HG03103 (cell line): ENCODE results near the gene STARD10.

ENCODE experiments used
- ATAC-seq: cut with Tn5 transposase; IDR thresholded peaks from one replicate; pipeline ENCODE4 v1.9.1; 2021; ENCODE audit warnings: low read depth; ENCODE audit not compliant: unreplicated experiment

Gene STARD10

DNA sequence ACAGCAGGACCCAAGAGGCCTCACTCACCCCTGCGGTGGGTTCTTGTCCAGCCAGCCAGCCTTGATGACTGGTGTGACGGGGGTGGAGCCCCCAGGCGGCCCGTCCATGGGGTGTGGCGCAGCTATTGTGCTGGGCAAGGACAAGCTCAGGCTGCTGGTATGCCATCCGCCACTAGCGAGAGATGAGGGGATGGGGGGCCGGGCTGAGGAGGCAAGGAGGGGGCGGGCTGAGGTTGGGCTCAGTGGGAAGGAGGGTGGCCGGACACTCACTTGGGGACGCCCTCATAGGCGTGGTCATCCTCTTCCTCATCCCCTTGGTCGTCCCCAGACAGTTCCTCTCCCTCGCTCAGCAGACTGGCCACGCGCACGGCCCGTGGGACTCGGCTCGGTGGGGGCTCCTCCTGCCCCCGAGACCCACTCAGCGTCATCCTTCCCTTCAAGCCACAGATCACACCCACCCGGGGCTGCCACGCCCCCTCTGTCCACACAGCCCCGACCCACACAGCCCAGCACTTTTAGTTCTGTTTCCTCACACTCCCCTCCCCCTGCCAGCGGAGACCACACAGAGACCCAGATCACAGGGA lies 81.6 kb downstream of the STARD10 start:
- no peak for ATAC-seq

DNA sequence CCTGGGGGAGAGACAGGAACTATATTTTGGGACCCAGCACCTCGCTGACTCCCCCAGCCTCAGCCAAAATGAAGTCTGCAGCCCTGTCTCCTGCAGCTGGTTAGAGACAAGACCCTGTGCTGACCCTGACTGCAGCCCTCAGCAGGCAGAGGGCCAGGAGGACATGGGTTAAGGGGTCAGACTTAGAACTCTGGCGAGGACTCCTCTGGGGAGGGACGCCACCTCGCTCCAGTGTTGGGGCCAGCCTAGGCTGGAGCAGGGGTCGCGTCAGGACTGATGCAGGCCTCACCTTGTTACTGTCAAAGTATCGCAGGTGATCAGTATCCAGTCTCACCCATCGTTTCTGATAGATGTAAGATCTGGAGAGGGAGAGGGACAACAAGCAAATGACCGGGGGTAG lies 82.7 kb downstream of the STARD10 start:
- no peak for ATAC-seq

DNA sequence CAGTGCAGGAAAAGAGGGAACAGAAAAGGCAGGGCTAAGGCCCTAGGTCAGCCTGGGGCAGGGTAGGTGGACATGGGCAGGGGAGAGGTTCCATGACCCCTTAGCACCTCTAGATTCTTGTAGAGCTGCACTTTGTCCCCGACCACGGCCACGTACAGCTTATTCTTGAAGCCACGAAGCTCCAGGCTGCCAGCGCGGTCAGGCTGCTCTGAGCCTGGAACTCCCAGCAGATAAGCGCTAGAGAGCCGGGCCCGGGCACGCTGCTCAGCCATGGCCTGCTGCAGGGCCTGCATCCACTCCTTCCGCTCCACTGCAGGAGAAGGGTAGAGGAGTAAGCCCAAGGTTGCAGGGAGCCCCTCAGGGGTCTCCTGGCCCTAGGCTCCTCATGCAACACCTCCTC lies 83.6 kb downstream of the STARD10 start:
- no peak for ATAC-seq

DNA sequence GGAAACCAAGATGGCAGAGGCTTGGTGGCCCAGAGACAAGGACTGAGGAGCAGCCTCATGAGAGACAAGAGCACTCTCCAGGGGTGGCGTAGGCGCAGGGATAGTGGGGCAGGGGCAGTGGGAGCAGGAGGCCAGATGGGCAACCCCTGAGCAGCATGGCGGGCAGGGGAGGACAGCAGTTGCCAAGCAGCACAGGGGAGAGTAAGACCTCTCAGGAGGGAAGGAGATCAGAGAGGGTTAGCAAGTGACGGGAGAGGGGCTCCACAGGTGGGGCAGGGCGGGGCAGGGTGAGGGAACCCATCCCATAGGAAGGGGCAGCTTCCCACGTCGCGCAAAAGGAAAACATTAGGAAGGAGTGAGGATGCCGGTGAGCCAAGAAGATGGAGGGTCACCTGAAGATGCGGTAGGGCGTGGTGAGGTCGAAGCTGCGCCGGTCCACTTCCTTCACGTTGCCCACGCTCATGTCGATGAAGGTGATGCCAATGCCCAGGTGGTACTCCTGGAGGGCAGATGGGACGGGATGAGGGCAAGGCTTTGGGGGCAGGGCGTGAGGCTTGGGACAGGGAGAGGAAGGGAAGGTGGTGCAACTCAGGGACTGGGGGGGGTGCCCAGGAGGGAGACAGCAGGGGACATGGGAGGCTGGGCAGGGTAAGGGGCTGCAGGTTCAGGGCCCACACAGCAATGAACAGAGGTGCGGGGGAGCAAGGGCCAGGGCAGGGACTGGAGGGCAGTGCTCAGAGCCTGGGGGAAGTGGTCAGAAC lies 84.2 kb downstream of the STARD10 start:
- ATAC-seq, result no peak

DNA sequence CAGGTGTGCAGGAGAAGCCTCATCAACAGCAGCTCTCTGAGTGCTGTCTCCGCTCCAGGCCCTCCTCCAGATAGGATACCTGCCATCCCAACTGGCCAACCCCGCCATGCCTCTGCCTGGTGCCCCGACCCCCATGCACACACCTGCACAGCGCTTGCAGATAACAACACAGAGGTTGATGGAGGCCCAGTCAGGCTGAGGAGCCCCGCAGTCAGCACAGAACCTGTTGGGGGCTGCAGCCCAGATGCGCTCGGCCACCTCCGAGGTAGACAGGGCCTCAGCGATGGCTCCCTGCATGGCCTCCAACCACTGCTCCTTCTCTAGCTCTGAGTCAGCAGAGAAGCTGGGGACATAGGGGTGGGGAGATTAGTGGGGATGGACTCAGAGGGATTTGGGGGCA lies 86.8 kb downstream of the STARD10 start:
- ATAC-seq, result no peak

DNA sequence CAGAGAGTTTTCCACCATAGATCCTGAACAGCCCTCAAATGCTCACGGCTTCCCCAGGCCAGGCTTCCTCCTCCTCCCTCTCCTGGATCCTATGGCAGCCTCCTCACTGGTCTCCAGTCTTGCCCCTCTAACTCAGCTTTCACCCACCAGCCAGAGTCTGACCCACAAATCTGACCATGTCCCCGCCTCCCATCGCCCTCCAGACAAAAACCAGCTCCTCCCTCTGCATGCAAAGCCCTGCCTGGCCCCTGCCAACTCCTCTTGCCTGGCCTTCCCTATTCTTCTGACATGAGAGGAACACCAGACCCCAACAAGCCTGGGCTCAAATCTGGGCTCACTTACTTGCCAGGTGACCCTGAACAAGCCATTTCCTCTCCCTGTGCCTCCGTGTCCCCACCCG lies 87.3 kb downstream of the STARD10 start:
- no peak for ATAC-seq

DNA sequence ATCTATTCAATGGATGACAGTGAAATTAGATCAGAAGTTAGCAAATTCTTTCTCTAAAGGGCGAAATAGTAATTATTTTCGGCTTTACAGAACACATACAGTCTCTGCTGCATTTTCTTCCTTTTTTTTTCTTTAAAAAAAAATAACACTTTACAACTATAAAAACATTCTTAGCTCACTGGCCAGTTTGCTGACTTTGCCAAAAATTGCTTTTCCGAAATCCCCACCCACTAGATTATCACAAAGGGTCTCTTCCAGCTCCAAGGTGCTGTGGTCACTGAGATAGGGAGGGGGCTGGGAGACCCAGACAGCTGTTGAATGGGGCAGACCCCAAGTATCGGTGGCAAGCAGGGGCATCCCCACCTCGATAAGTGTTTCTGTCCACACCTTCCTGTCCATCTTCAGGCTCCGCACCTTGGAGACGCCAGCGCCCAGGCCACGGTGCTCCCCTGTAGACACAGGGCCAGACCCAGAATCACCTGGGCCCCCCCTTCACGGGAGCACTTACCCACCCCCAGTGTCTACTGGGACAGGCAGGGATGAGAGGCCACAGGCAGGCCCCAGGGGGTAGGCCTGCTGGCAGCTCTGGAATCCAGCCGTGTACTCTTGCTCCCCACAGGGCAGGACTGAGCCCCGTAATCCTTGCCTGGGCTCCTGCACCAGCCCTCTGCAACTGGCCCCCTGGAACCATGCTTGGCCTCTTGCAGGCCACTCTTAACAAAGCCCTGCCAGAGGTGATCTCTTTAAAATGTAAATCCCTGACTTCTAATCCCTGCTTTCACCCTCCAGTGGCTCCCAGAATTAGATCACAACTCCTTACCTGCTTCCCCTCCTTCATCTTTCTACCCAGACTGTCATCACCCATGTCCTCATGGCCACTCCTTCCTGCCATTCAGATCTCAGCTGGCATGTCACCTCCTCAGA lies 88.1 kb downstream of the STARD10 start:
- no peak for ATAC-seq

DNA sequence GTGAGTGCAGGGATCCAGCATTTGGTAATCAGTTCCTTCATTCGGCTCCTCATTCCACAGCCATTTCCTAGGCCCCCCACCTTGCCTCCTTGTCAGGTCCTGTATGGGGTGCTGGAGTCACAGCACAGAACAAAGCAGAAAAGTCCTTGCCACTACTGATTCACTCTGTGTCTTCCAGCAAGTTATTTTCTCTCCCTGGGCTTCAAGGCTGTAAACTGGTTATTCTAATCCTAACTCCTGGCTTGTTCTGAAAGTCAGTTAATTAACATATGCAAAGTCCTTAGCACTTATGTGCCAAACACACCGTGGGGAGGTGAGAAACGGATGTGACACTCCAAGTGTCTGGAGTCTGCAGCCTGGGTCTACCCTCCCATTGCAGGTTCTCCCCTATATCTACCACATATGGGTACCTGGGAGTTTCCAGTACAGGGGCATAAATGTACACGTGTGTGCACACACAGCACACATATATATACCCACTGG lies 89.0 kb downstream of the STARD10 start:
- ATAC-seq, result no peak
